OCI-LY1 (cell line): Measurements from ENCODE around the gene RNF167.

ENCODE experiments used
- H2AFZ ChIP-seq: fragments of 200-600 bp; sonication (generic), shearing (Covaris generic); 2 replicates; pipeline ENCODE4 v1.6.0; 2014; ENCODE audit warnings: antibody characterized with exemption, mild to moderate bottlenecking, low read length
- H3F3A ChIP-seq: fragments of 200-600 bp; sonication (generic), shearing (Covaris generic); 2 replicates; pipeline ENCODE4 v1.6.0; 2014; ENCODE audit warnings: mild to moderate bottlenecking, antibody characterized with exemption, low read length, moderate library complexity; ENCODE audit not compliant: insufficient read depth
- H3K27ac ChIP-seq: fragments of 200-600 bp; sonication (generic); 2 replicates; pipeline ENCODE4 v1.5.1; 2014; ENCODE audit warnings: low read length, mixed run types, mild to moderate bottlenecking, low read depth; ENCODE audit not compliant: poor library complexity, severe bottlenecking
- H3K27me3 ChIP-seq: fragments of 200-600 bp; sonication (generic); 2 replicates; pipeline ENCODE4 v1.6.0; 2014; ENCODE audit warnings: antibody characterized with exemption, mild to moderate bottlenecking, low read length, moderate library complexity; ENCODE audit not compliant: insufficient read depth
- H3K36me3 ChIP-seq: fragments of 200-600 bp; sonication (generic); 2 replicates; pipeline ENCODE4 v1.6.1; 2014; ENCODE audit warnings: mild to moderate bottlenecking, antibody characterized with exemption, low read length, moderate library complexity, mixed read lengths; ENCODE audit not compliant: insufficient read depth
- H3K4me1 ChIP-seq: fragments of 200-600 bp; sonication (generic); 2 replicates; pipeline ENCODE4 v1.5.1; 2014; ENCODE audit warnings: mild to moderate bottlenecking, low read length, moderate library complexity; ENCODE audit not compliant: insufficient read depth, severe bottlenecking
- H3K4me2 ChIP-seq: fragments of 200-600 bp; sonication (generic), shearing (Covaris generic); 2 replicates; pipeline ENCODE4 v1.6.1; 2014; ENCODE audit warnings: low read length
- H3K4me3 ChIP-seq: fragments of 200-600 bp; sonication (generic); 2 replicates; pipeline ENCODE4 v1.5.1; 2014; ENCODE audit warnings: low read length, low read depth, mild to moderate bottlenecking, mixed read lengths; ENCODE audit not compliant: poor library complexity, severe bottlenecking
- H3K79me2 ChIP-seq: fragments of 200-600 bp; shearing (Covaris generic); 2 replicates; pipeline ENCODE4 v1.6.1; 2016; ENCODE audit warnings: mixed run types, low read length, mixed read lengths; ENCODE audit not compliant: insufficient read depth
- H3K9ac ChIP-seq: fragments of 200-600 bp; sonication (generic), shearing (Covaris generic); 2 replicates; pipeline ENCODE4 v1.6.1; 2014; ENCODE audit warnings: mild to moderate bottlenecking, low read length, mixed read lengths
- H3K9me2 ChIP-seq: fragments of 200-600 bp; sonication (generic), shearing (Covaris generic); 2 replicates; pipeline ENCODE4 v1.6.1; 2014; ENCODE audit warnings: low read depth, mild to moderate bottlenecking, low read length, mixed read lengths
- H3K9me3 ChIP-seq: fragments of 200-600 bp; shearing (Covaris generic); 2 replicates; pipeline ENCODE4 v1.6.1; 2014; ENCODE audit warnings: low read length, mixed read lengths
- H4K20me1 ChIP-seq: fragments of 200-600 bp; sonication (generic), shearing (Covaris generic); 2 replicates; pipeline ENCODE4 v1.6.0; 2016; ENCODE audit warnings: mild to moderate bottlenecking, low read length; ENCODE audit not compliant: insufficient read depth
- CTCF ChIP-seq: fragments of 200-600 bp; sonication (generic), shearing (Covaris generic); IDR thresholded peaks from 2 replicates; pipeline ENCODE4 v1.5.1; 2017; ENCODE audit warnings: mild to moderate bottlenecking, antibody characterized with exemption, low read length, moderate library complexity, mixed read lengths
- EZH2 ChIP-seq: fragments of 200-600 bp; sonication (generic), shearing (Covaris generic); IDR thresholded peaks from 2 replicates; pipeline ENCODE4 v1.8.0; 2017; ENCODE audit warnings: borderline replicate concordance, mixed run types, mild to moderate bottlenecking, antibody characterized with exemption, low read length, moderate library complexity, mixed read lengths

Gene RNF167

DNA sequence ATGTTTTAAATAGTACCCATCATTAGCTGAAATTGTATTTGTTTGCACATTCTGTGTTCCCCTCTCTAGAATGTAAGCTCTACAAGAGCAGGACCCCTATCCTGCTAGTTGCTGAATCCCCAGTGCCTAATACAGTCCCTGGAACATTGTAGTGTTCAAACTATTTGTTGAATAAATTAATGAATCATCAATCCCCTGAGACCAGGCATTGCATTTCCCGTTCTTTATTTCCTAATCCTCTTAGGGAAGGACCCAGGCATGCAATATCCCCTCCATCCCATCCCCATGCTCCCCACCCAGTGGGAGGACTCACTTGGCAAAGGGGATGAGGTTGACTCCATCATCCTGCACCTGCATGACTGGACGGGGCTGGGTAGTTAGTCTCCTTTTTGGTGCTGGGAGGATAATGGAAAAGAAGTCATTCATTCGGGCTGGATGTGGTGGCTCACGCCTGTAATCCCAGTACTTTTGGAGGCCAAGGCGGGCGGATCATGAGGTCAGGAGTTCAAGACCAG, 54.1 kb downstream of the RNF167 start:
- no peaks in the 10 kb centered on the region for H4K20me1 ChIP-seq
- H3K4me3 ChIP-seq, result no peak overlapping the region
- H3K9me3 ChIP-seq, result no peaks in the 10 kb centered on the region
- 0 out of 2 replicates have a peak, but pooled peaks cover 4% of the 10 kb centered on the region for H3F3A ChIP-seq
- H3K4me2 ChIP-seq, result no peak overlapping the region
- H3K4me1 ChIP-seq, result peaks cover 16% of the 10 kb centered on the region
- no peak overlapping the region for H3K27ac ChIP-seq
- no peaks in the 10 kb centered on the region for H3K9me2 ChIP-seq
- no peaks in the 10 kb centered on the region for H3K27me3 ChIP-seq
- H3K9ac ChIP-seq, result no peak overlapping the region
- H3K79me2 ChIP-seq, result no peaks in the 10 kb centered on the region
- H2AFZ ChIP-seq, result no peak overlapping the region
- H3K36me3 ChIP-seq, result no peaks in the 10 kb centered on the region
- no peak for TF ChIP-seq EZH2
- TF ChIP-seq CTCF, result no peak
